Nephron progenitor cell (in vitro differentiated cells): ENCODE results near the gene SDR39U1.

ENCODE experiments used
- DNase-seq: peaks from one replicate; pipeline ENCODE4 v3.0.0; 2021
- H3K27ac Mint-ChIP-seq: 2 replicates; pipeline ENCODE4 v1.8.0; 2021; ENCODE audit warnings: mild to moderate bottlenecking, moderate library complexity, mixed read lengths
- H3K27me3 Mint-ChIP-seq: 2 replicates; pipeline ENCODE4 v1.8.0; 2021; ENCODE audit warnings: mild to moderate bottlenecking, low read depth, mixed read lengths; ENCODE audit not compliant: poor library complexity
- H3K36me3 Mint-ChIP-seq: 2 replicates; pipeline ENCODE4 v1.8.0; 2021; ENCODE audit warnings: low read depth, mixed read lengths
- H3K4me1 Mint-ChIP-seq: 2 replicates; pipeline ENCODE4 v1.8.0; 2021; ENCODE audit warnings: mixed read lengths
- H3K4me3 Mint-ChIP-seq: 2 replicates; pipeline ENCODE4 v1.8.0; 2021; ENCODE audit warnings: mild to moderate bottlenecking, moderate library complexity, mixed read lengths
- H3K9me3 Mint-ChIP-seq: 2 replicates; pipeline ENCODE4 v1.8.0; 2021; ENCODE audit warnings: mild to moderate bottlenecking, moderate library complexity, mixed read lengths
- CTCF ChIP-seq: fragments of 200-600 bp; sonication (generic); IDR thresholded peaks from 2 replicates; pipeline ENCODE4 v1.5.0; 2021; ENCODE audit warnings: antibody characterized with exemption

SDR39U1 gene

GRCh38 chr14:24403294-24403998 lies 39.1 kb downstream of the SDR39U1 start:
- H3K27ac Mint-ChIP-seq: no peak overlapping the region
- peaks cover 63% of the 10 kb centered on the region for H3K4me1 Mint-ChIP-seq
- peaks cover 31% of the 10 kb centered on the region for H3K36me3 Mint-ChIP-seq
- no peak for DNase-seq
- H3K9me3 Mint-ChIP-seq: no peaks in the 10 kb centered on the region
- no peak for TF ChIP-seq CTCF
- H3K27me3 Mint-ChIP-seq: peaks cover 10% of the 10 kb centered on the region
- peak overlapping the region; percentile 71 for H3K4me3 Mint-ChIP-seq

GRCh38 chr14:24401810-24402702 lies 40.5 kb downstream of the SDR39U1 start:
- peak overlapping the region; percentile 5 for H3K27ac Mint-ChIP-seq
- H3K9me3 Mint-ChIP-seq: no peaks in the 10 kb centered on the region
- no peak for DNase-seq
- TF ChIP-seq CTCF: no peak
- H3K36me3 Mint-ChIP-seq: peaks cover 30% of the 10 kb centered on the region
- H3K4me1 Mint-ChIP-seq: peaks cover 75% of the 10 kb centered on the region
- peaks cover 10% of the 10 kb centered on the region for H3K27me3 Mint-ChIP-seq
- H3K4me3 Mint-ChIP-seq: peak overlapping the region; percentile 94

- Mint-ChIP-seq H3K4me1 (peaks cover 87% of the 10 kb centered on the region), H3K27ac (peak overlapping the region; percentile 25), H3K36me3 (peaks cover 24% of the 10 kb centered on the region), H3K9me3 (peaks cover 6% of the 10 kb centered on the region), H3K27me3 (peaks cover 7% of the 10 kb centered on the region), H3K4me3 (peak overlapping the region; percentile 94)
- TF ChIP-seq CTCF: no peak
- no peak for DNase-seq
These were observed 42.4 kb downstream of the SDR39U1 start for GRCh38 chr14:24399999-24400718.

- peaks cover 17% of the 10 kb centered on the region for H3K36me3 Mint-ChIP-seq
- H3K4me1 Mint-ChIP-seq: peaks cover 87% of the 10 kb centered on the region
- DNase-seq: no peak
- peak overlapping the region; percentile 25 for H3K27ac Mint-ChIP-seq
- no peak for TF ChIP-seq CTCF
- H3K27me3 Mint-ChIP-seq: peaks cover 4% of the 10 kb centered on the region
- peak overlapping the region; percentile 94 for H3K4me3 Mint-ChIP-seq
- peaks cover 6% of the 10 kb centered on the region for H3K9me3 Mint-ChIP-seq
These were observed 43.1 kb downstream of the SDR39U1 start for GRCh38 chr14:24399447-24399822.

- H3K9me3 Mint-ChIP-seq: peaks cover 6% of the 10 kb centered on the region
These were observed 43.7 kb downstream of the SDR39U1 start, which contains the start of gene NYNRIN for GRCh38 chr14:24398653-24399446. TSS of gene NYNRIN (plus strand) at chr14:24399003. CDS start at chr14:24399247, 244 bp downstream.

More at GRCh38 chr14:24398653-24399446, 43.7 kb downstream of the SDR39U1 start, which contains the start of gene NYNRIN:
- Mint-ChIP-seq H3K36me3 (peaks cover 11% of the 10 kb centered on the region), H3K4me1 (peaks cover 87% of the 10 kb centered on the region), H3K27ac (peak within 1 kb of the TSS; percentile 68), H3K27me3 (peaks cover 4% of the 10 kb centered on the region), H3K4me3 (peak within 1 kb of the TSS; percentile 94)
- TF ChIP-seq CTCF: no peak
- DNase-seq: peak; percentile 86
